ENCODE results near the gene INPP5E.

- TF ChIP-seq CTCF (IDR thresholded peaks at IDR 0.05; ENCODE audit: low read depth, low read length, poor library complexity, severe bottlenecking) (no peak), EZH2phosphoT487 (IDR thresholded peaks at IDR 0.05; ENCODE audit: borderline replicate concordance, low read length) (no peak)
Measured at GRCh38 chr9:136470792-136471469, 31.3 kb upstream of the INPP5E start.
